Measurements from ENCODE around the gene PTGDS. TPM values are rescaled to one million over a fixed set of nuclear protein-coding genes. Genes with fewer than 3 reads are reported as not detected.

The PTGDS gene
- total and polyA plus RNA-seq, 10 of the 15 experiments (the other 5 are each of a cell fraction or from before 2014, with no cell fraction given) = not detected

- POLR2A ChIA-PET = no interaction called here
- H3K27ac ChIP-seq (ENCODE audit: control insufficient read depth, insufficient read depth) = no peak overlapping the region
- DNase-seq (ENCODE audit: low read depth, low spot score) (no peak), FAIRE-seq (no peak), ATAC-seq (no peak)
- BruUV-seq (replicated peaks) = no TSS peak
- in situ Hi-C loops (cut with MboI) = no loop called here
- no peak for TF ChIP-seq ZNF592 (IDR thresholded peaks at IDR 0.05)
- no peak for TF ChIP-seq SREBF2 (IDR thresholded peaks at IDR 0.05; ENCODE audit: low read length)
- no peak for TF ChIP-seq HDAC2 (IDR thresholded peaks at IDR 0.05)
- no peak for TF ChIP-seq TBL1XR1 (IDR thresholded peaks at IDR 0.05; ENCODE audit: low read depth, low read length)
- TF ChIP-seq JUND (IDR thresholded peaks at IDR 0.05; ENCODE audit: low read depth, low read length) = no peak
- TF ChIP-seq RELB (IDR thresholded peaks at IDR 0.05; ENCODE audit: low read depth) = no peak
- no peak for TF ChIP-seq YBX1 (IDR thresholded peaks at IDR 0.05)
- TF ChIP-seq RB1 (IDR thresholded peaks at IDR 0.05; ENCODE audit: borderline replicate concordance) = no peak
- TF ChIP-seq ZNF217 (IDR thresholded peaks at IDR 0.05) = no peak
- TF ChIP-seq BCL11A (IDR thresholded peaks at IDR 0.05; ENCODE audit: low read depth, low read length) = no peak
- no peak for TF ChIP-seq CEBPB (IDR thresholded peaks at IDR 0.05; ENCODE audit: borderline replicate concordance in 1 of 2, low read depth in 2 of 2, low read length in 2 of 2)
- intact Hi-C loops (cut with micrococcal nuclease; ENCODE audit: unreplicated experiment) = no loop called here
- H3K27me3 ChIP-seq (replicated peaks in 1 of 2; ENCODE audit: control insufficient read depth in 2 of 2, insufficient read depth in 2 of 2, low read length in 1 of 2) = no peaks in the 10 kb centered on the region
- CTCF ChIA-PET = no interaction called here
- H3K4me1 ChIP-seq (ENCODE audit: control insufficient read depth, insufficient read depth, low read length) = peaks cover 4% of the 10 kb centered on the region; the same call in 1 of the 2 replicates
- H3K36me3 ChIP-seq (ENCODE audit: control insufficient read depth in 2 of 2, insufficient read depth in 2 of 2, low read length in 1 of 2) = no peaks in the 10 kb centered on the region
- no peaks in the 10 kb centered on the region for H3K9me3 ChIP-seq (replicated peaks; ENCODE audit: control insufficient read depth, insufficient read depth, low read length)
- H3K4me3 ChIP-seq = no peak overlapping the region
- RAD21 ChIA-PET (ENCODE audit: unreplicated experiment) = no interaction called here
- H3K4me2 ChIP-seq (ENCODE audit: control insufficient read depth, insufficient read depth) = no peak overlapping the region
- no peak overlapping the region for H3K9ac ChIP-seq (ENCODE audit: control insufficient read depth, insufficient read depth, low read length)
- H4K20me1 ChIP-seq (ENCODE audit: control insufficient read depth, insufficient read depth) = no peaks in the 10 kb centered on the region
- SMC1A ChIA-PET (ENCODE audit: uncharacterized antibody, unreplicated experiment) = no interaction called here
- WGBS (ENCODE audit: insufficient coverage, insufficient replicate concordance, low lambda C conversion rate, missing lambda C conversion rate) = 29% methylated on average over 14 of the region's 14 CpGs
- H2AFZ ChIP-seq (ENCODE audit: control insufficient read depth, low read depth, low read length) = no peak overlapping the region
- H3K79me2 ChIP-seq (ENCODE audit: control insufficient read depth, insufficient read depth, low read length) = no peaks in the 10 kb centered on the region
These were observed 21.9 kb upstream of the PTGDS start for GRCh38 chr9:136955202-136955942.
